ENCODE results near the gene ST14.
"Not testable (repeated sequence)": the region's sequence is repeated elsewhere in the genome, so short reads cannot be mapped to it uniquely, and the experiment has no call there.

- not testable (repeated sequence) for TF ChIP-seq CTCF, POLR2A, POLR2AphosphoS5 (IDR thresholded peaks at IDR 0.05)
These were observed 73.9 kb downstream of the ST14 start for GRCh38 chr11:130233486-130233885.
